ENCODE results near the gene KLHL12. TPM values are rescaled to one million over a fixed set of nuclear protein-coding genes. Genes with fewer than 3 reads are reported as not detected.

Gene KLHL12
- total and polyA plus RNA-seq, 2 of the 8 experiments (the other 6 are each of a cell fraction or from before 2014, with no cell fraction given): 27.2 to 33.3 TPM

DNA sequence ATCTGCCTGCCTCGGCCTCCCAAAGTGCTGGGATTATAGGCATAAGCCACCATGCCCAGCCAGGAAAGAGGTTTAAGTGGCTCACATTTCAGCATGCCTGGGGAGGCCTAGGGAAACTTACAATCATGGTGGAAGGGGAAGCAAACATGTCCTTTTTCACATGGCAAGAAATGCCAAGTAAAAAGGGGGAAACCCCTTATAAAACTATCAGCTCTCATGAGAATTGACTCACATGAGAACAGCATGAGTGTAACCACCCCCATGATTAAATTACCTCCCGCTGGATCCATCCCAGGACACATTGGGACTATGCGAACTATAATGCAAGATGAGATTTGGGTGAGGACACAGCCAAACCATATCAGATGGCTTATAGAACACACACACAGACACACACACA lies 8.8 kb upstream of the KLHL12 start (continued):
- TF ChIP-seq, protein P1, sequence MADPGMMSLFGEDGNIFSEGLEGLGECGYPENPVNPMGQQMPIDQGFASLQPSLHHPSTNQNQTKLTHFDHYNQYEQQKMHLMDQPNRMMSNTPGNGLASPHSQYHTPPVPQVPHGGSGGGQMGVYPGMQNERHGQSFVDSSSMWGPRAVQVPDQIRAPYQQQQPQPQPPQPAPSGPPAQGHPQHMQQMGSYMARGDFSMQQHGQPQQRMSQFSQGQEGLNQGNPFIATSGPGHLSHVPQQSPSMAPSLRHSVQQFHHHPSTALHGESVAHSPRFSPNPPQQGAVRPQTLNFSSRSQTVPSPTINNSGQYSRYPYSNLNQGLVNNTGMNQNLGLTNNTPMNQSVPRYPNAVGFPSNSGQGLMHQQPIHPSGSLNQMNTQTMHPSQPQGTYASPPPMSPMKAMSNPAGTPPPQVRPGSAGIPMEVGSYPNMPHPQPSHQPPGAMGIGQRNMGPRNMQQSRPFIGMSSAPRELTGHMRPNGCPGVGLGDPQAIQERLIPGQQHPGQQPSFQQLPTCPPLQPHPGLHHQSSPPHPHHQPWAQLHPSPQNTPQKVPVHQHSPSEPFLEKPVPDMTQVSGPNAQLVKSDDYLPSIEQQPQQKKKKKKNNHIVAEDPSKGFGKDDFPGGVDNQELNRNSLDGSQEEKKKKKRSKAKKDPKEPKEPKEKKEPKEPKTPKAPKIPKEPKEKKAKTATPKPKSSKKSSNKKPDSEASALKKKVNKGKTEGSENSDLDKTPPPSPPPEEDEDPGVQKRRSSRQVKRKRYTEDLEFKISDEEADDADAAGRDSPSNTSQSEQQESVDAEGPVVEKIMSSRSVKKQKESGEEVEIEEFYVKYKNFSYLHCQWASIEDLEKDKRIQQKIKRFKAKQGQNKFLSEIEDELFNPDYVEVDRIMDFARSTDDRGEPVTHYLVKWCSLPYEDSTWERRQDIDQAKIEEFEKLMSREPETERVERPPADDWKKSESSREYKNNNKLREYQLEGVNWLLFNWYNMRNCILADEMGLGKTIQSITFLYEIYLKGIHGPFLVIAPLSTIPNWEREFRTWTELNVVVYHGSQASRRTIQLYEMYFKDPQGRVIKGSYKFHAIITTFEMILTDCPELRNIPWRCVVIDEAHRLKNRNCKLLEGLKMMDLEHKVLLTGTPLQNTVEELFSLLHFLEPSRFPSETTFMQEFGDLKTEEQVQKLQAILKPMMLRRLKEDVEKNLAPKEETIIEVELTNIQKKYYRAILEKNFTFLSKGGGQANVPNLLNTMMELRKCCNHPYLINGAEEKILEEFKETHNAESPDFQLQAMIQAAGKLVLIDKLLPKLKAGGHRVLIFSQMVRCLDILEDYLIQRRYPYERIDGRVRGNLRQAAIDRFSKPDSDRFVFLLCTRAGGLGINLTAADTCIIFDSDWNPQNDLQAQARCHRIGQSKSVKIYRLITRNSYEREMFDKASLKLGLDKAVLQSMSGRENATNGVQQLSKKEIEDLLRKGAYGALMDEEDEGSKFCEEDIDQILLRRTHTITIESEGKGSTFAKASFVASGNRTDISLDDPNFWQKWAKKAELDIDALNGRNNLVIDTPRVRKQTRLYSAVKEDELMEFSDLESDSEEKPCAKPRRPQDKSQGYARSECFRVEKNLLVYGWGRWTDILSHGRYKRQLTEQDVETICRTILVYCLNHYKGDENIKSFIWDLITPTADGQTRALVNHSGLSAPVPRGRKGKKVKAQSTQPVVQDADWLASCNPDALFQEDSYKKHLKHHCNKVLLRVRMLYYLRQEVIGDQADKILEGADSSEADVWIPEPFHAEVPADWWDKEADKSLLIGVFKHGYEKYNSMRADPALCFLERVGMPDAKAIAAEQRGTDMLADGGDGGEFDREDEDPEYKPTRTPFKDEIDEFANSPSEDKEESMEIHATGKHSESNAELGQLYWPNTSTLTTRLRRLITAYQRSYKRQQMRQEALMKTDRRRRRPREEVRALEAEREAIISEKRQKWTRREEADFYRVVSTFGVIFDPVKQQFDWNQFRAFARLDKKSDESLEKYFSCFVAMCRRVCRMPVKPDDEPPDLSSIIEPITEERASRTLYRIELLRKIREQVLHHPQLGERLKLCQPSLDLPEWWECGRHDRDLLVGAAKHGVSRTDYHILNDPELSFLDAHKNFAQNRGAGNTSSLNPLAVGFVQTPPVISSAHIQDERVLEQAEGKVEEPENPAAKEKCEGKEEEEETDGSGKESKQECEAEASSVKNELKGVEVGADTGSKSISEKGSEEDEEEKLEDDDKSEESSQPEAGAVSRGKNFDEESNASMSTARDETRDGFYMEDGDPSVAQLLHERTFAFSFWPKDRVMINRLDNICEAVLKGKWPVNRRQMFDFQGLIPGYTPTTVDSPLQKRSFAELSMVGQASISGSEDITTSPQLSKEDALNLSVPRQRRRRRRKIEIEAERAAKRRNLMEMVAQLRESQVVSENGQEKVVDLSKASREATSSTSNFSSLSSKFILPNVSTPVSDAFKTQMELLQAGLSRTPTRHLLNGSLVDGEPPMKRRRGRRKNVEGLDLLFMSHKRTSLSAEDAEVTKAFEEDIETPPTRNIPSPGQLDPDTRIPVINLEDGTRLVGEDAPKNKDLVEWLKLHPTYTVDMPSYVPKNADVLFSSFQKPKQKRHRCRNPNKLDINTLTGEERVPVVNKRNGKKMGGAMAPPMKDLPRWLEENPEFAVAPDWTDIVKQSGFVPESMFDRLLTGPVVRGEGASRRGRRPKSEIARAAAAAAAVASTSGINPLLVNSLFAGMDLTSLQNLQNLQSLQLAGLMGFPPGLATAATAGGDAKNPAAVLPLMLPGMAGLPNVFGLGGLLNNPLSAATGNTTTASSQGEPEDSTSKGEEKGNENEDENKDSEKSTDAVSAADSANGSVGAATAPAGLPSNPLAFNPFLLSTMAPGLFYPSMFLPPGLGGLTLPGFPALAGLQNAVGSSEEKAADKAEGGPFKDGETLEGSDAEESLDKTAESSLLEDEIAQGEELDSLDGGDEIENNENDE (IDR thresholded peaks at IDR 0.05; ENCODE audit: insufficient replicate concordance, low read length): no peak
- TF ChIP-seq RAD21 (IDR thresholded peaks at IDR 0.05 in 1 of 2, conservative IDR thresholded peaks at IDR 0.05 in 1 of 2; ENCODE audit: low read depth in 2 of 2, low read length in 2 of 2): no peak
- TF ChIP-seq JUND (IDR thresholded peaks at IDR 0.05; ENCODE audit: low read length): no peak
- TF ChIP-seq TBP (IDR thresholded peaks at IDR 0.05; ENCODE audit: low read depth, low read length): no peak
- TF ChIP-seq POU5F1 (IDR thresholded peaks at IDR 0.05; ENCODE audit: low read depth, low read length): no peak
